T-helper 2 cell treated with Interferon-gamma antibody and Interleukin-4, amounts not matched to agents 5 μg/mL and 100 μg/mL, for 36 hours (primary cell): ENCODE data around the gene ASXL1.
"Not testable (repeated sequence)": the region's sequence is repeated elsewhere in the genome, so short reads cannot be mapped to it uniquely, and the experiment has no call there.

ENCODE experiments used
- DNase-seq: peaks from one replicate; pipeline ENCODE4 v3.0.0; 2021; ENCODE audit warnings: low spot score
- H3K27ac Mint-ChIP-seq: one replicate; pipeline ENCODE4 v1.8.0; 2021; ENCODE audit warnings: mild to moderate bottlenecking, mixed read lengths
- H3K27me3 Mint-ChIP-seq: one replicate; pipeline ENCODE4 v1.8.0; 2021; ENCODE audit warnings: low read depth, mixed read lengths
- H3K36me3 Mint-ChIP-seq: one replicate; pipeline ENCODE4 v1.8.0; 2021; ENCODE audit warnings: low read depth, mixed read lengths
- H3K4me1 Mint-ChIP-seq: one replicate; pipeline ENCODE4 v1.8.0; 2021; ENCODE audit warnings: low read depth, mixed read lengths
- H3K4me3 Mint-ChIP-seq: one replicate; pipeline ENCODE4 v1.8.0; 2022; ENCODE audit warnings: mild to moderate bottlenecking, moderate library complexity, mixed read lengths
- H3K9me3 Mint-ChIP-seq: one replicate; pipeline ENCODE4 v1.8.0; 2021; ENCODE audit warnings: mixed read lengths

Gene ASXL1

GRCh38 chr20:32327087-32327681, 30.9 kb upstream of the ASXL1 start:
- no peak overlapping the region for H3K4me3 Mint-ChIP-seq
- DNase-seq = no peak
- H3K4me1 Mint-ChIP-seq = peaks cover 6% of the 10 kb centered on the region
- no peaks in the 10 kb centered on the region for H3K9me3 Mint-ChIP-seq
- H3K27ac Mint-ChIP-seq = no peak overlapping the region
- no peaks in the 10 kb centered on the region for H3K27me3 Mint-ChIP-seq
- peaks cover 34% of the 10 kb centered on the region for H3K36me3 Mint-ChIP-seq

DNA sequence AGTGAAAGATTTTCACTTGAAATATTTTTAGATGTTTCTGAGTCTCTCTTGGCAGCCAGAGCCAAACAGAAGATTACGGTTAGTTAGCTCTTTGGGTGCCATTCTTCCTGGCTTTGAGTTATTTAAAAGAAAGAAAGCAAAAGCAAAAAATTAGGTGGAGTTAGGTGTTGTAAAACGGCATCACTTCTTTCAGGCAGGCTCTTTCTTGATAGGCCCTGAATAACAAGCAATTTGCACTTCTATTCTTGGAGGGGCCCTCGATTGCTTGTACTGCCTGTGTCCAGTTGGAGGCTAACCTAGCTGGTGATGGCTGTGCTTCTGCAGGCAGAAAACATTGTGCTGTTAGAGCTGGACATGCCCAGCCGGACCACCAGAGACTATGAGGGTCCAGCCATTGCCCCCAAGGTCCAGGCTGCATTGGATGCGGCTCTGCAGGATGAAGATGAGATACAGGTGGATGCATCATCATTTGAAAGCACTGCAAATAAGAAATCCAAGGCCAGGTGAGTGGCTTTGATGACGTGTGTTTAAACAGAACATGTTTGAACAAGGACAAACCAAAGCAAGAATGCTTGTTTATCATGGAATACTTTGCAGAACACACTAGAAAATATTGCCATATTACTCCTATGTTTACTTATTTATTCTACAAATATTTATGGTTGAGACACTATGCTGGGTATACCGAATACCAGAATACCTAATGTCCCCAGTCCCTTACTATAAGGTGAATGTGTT, 28.1 kb upstream of the ASXL1 start:
- Mint-ChIP-seq H3K36me3 (peaks cover 44% of the 10 kb centered on the region), H3K9me3 (no peaks in the 10 kb centered on the region), H3K27ac (no peak overlapping the region), H3K4me3 (no peak overlapping the region), H3K4me1 (peaks cover 33% of the 10 kb centered on the region), H3K27me3 (no peaks in the 10 kb centered on the region)
- DNase-seq = no peak

DNA sequence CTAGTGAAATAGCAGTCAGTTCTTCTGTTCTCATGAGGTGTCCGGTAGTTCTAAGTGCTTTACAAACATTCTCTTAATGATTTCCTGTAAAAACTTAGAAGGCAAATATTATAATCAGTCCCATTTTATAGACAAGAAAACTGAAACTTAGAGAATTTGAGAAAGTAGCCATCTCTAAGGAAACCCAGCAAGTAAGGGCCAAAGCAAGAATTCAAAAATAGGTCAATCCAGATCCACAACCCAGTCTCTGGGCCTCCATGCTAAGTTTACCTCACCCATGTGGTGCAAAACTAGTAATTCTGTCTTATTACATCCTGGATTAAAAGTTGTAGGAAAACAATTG, 27.6 kb upstream of the ASXL1 start:
- no peaks in the 10 kb centered on the region for H3K27me3 Mint-ChIP-seq
- no peaks in the 10 kb centered on the region for H3K9me3 Mint-ChIP-seq
- DNase-seq = no peak
- no peak overlapping the region for H3K27ac Mint-ChIP-seq
- H3K36me3 Mint-ChIP-seq = peaks cover 44% of the 10 kb centered on the region
- H3K4me1 Mint-ChIP-seq = peaks cover 33% of the 10 kb centered on the region
- no peak overlapping the region for H3K4me3 Mint-ChIP-seq

GRCh38 chr20:32332614-32333013, 25.5 kb upstream of the ASXL1 start:
- no peaks in the 10 kb centered on the region for H3K27me3 Mint-ChIP-seq
- H3K36me3 Mint-ChIP-seq = peaks cover 37% of the 10 kb centered on the region
- H3K27ac Mint-ChIP-seq = peak overlapping the region; percentile 39
- H3K4me3 Mint-ChIP-seq = peak overlapping the region; percentile 5
- peak; percentile 17 for DNase-seq
- H3K4me1 Mint-ChIP-seq = peaks cover 38% of the 10 kb centered on the region
- H3K9me3 Mint-ChIP-seq = no peaks in the 10 kb centered on the region

DNA sequence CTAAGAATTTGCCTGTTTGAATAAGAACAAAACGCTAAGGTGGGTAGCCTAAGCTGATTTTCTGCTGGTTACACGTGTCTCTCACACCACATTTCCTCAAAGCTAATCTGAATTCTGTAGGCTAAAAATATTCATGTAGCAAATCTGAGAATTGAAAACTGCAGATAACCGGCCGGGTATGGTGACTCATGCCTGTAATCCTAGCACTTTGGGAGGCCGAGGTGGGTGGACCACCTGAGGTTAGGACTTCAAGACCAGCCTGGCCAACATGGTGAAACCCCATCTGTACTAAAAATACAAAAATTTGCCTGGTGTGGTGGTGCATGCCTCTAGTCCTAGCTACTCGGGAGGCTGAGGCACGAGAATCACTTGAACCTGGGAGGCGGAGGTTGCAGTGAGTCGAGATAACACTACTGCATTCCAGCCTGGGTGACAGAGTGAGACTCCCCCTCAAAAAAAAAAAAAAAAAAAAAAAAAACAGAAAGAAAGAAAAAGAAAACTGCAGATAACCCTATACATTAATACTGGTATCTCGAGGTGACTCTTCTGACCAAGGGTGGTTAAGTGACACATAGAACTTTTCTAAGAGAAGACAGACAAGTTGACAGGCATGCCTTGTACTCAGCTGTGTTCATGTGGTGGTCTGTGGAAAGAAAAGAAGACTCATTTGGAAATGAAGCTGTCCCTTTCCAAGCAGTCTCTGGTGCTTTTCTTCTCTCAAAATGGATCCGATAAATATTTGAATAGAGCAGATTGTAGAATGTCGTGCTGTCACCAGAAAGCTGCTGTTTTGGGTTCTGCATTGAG, 24.7 kb upstream of the ASXL1 start:
- peak; percentile 78 for DNase-seq
- Mint-ChIP-seq H3K36me3 (peaks cover 37% of the 10 kb centered on the region), H3K4me1 (peaks cover 40% of the 10 kb centered on the region), H3K27ac (peak overlapping the region; percentile 80), H3K27me3 (no peaks in the 10 kb centered on the region), H3K4me3 (peak overlapping the region; percentile 58), H3K9me3 (no peaks in the 10 kb centered on the region)

GRCh38 chr20:32333988-32334885, 23.9 kb upstream of the ASXL1 start:
- Mint-ChIP-seq H3K4me1 (peaks cover 40% of the 10 kb centered on the region), H3K27ac (peak overlapping the region; percentile 80), H3K9me3 (no peaks in the 10 kb centered on the region), H3K27me3 (no peaks in the 10 kb centered on the region), H3K4me3 (peak overlapping the region; percentile 58), H3K36me3 (peaks cover 35% of the 10 kb centered on the region)
- peak; percentile 36 for DNase-seq

GRCh38 chr20:32336918-32337347, 21.2 kb upstream of the ASXL1 start:
- no peak overlapping the region for H3K4me3 Mint-ChIP-seq
- peaks cover 44% of the 10 kb centered on the region for H3K4me1 Mint-ChIP-seq
- peaks cover 17% of the 10 kb centered on the region for H3K36me3 Mint-ChIP-seq
- no peak overlapping the region for H3K27ac Mint-ChIP-seq
- no peak for DNase-seq
- no peaks in the 10 kb centered on the region for H3K9me3 Mint-ChIP-seq
- no peaks in the 10 kb centered on the region for H3K27me3 Mint-ChIP-seq

GRCh38 chr20:32337937-32338661, 20.0 kb upstream of the ASXL1 start:
- Mint-ChIP-seq H3K4me1 (peaks cover 34% of the 10 kb centered on the region), H3K27me3 (no peaks in the 10 kb centered on the region), H3K9me3 (peaks cover 4% of the 10 kb centered on the region), H3K27ac (no peak overlapping the region), H3K36me3 (peaks cover 13% of the 10 kb centered on the region), H3K4me3 (no peak overlapping the region)
- DNase-seq = no peak

DNA sequence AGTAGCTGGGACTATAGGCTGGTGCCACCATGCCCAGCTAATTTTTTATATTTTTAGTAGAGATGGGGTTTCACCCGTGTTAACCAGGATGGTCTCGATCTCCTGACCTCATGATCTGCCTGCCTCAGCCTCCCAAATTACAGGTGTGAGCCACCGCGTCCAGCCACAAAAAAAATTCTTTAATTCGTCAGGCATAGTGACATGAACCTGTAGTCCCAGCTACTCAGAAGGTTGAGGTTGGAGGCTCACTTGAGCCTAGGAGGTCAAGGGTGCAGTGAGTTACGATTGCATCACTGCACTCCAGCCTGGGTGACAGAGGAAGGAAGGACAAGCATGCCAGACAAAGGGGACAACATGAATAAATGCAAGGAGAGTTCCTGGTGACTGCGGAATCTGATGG, 19.5 kb upstream of the ASXL1 start:
- no peaks in the 10 kb centered on the region for H3K27me3 Mint-ChIP-seq
- H3K4me3 Mint-ChIP-seq = no peak overlapping the region
- no peak overlapping the region for H3K27ac Mint-ChIP-seq
- peaks cover 11% of the 10 kb centered on the region for H3K36me3 Mint-ChIP-seq
- DNase-seq = no peak
- H3K9me3 Mint-ChIP-seq = peaks cover 4% of the 10 kb centered on the region
- peaks cover 29% of the 10 kb centered on the region for H3K4me1 Mint-ChIP-seq

- Mint-ChIP-seq H3K4me1 (peaks cover 25% of the 10 kb centered on the region), H3K27me3 (no peaks in the 10 kb centered on the region), H3K4me3 (no peak overlapping the region), H3K9me3 (peaks cover 4% of the 10 kb centered on the region), H3K27ac (no peak overlapping the region), H3K36me3 (peaks cover 9% of the 10 kb centered on the region)
- DNase-seq = no peak
Measured at GRCh38 chr20:32339116-32339515, 19.0 kb upstream of the ASXL1 start.

DNA sequence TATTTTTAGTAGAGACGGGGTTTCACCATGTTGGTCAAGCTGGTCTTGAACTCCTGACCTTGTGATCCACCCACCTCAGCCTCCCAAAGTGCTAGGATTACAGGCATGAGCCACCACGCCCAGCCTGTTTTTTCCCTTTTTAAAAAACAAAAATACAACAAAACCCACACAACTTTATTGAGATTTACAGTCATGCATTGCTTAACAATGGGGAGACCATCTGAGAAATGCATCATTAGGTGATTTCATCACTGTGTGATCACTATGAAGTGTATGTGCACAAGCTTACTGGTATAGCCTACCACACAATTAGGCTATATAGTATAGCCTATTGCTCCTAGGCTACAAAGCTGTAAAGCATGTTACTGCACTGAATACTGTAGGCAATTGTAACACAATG, 17.1 kb upstream of the ASXL1 start:
- not testable (repeated sequence) for H3K36me3 Mint-ChIP-seq, DNase-seq, H3K27ac Mint-ChIP-seq, H3K9me3 Mint-ChIP-seq, H3K4me3 Mint-ChIP-seq, H3K27me3 Mint-ChIP-seq
- peaks cover 20% of the 10 kb centered on the region for H3K4me1 Mint-ChIP-seq

GRCh38 chr20:32343439-32343838, 14.7 kb upstream of the ASXL1 start:
- no peak overlapping the region for H3K4me3 Mint-ChIP-seq
- H3K4me1 Mint-ChIP-seq = peaks cover 14% of the 10 kb centered on the region
- no peak for DNase-seq
- peaks cover 4% of the 10 kb centered on the region for H3K9me3 Mint-ChIP-seq
- H3K27ac Mint-ChIP-seq = no peak overlapping the region
- no peaks in the 10 kb centered on the region for H3K27me3 Mint-ChIP-seq
- H3K36me3 Mint-ChIP-seq = peaks cover 3% of the 10 kb centered on the region

DNA sequence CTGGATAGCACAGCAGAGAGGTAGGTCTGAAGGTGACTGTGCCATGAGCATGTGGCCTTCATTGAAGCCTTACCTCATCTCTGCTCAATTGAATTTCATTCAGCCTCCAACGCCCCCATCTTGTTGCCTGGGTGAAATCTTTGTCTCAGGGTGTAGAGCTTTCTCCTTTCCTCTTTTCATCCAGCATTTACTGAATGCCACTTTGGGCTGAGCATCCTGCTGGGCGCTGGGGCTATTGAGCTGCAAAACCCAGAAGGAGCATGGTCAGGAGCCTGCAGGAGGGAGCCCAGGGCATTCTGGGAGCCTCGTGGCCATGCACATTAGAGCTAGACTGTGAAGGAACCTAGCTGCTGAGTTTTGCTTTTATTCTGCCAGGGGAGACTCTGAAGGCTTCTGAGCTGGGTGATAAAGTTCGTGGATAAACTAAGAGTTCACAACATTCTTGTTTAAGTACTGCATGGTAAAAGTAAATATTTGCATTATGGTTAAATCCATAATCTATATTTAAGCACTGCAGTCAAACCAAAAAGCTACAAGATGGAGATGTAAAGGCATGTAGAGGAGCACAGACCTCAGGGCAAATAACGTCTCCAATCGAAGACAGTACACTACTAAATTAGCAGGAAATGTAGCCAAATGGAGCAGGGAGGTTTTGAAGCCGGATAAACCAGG, 13.2 kb upstream of the ASXL1 start:
- Mint-ChIP-seq H3K36me3 (peaks cover 3% of the 10 kb centered on the region), H3K9me3 (peaks cover 4% of the 10 kb centered on the region), H3K27ac (no peak overlapping the region), H3K4me1 (peaks cover 10% of the 10 kb centered on the region), H3K27me3 (no peaks in the 10 kb centered on the region), H3K4me3 (no peak overlapping the region)
- DNase-seq = no peak
